ENCODE results near the gene PPM1E.
"Not testable (repeated sequence)": the region's sequence is repeated elsewhere in the genome, so short reads cannot be mapped to it uniquely, and the experiment has no call there.

PPM1E gene

DNA sequence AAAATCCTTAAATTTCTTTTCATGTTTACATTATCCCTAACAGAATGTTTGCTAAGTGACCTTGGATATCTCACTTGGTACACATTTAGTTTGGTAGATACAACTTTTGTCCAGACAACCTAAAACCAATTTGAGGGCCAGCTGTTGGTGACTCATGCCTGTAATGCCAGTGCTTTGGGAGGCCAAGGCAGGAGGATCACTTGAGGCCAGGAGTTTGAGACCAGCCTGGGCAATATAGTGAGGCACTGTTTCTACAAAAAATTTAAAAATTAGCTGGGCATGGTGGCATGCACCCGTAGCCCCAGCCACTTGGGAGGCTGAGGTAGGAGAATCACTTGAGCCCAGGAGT is 202.0 kb downstream of the PPM1E start:
- DNase-seq: not testable (repeated sequence)

- DNase-seq: peak; percentile 42
Measured at GRCh38 chr17:58960068-58960467, 204.4 kb downstream of the PPM1E start.

- DNase-seq: no peak
Measured at GRCh38 chr17:58965221-58965620, 209.6 kb downstream of the PPM1E start.

GRCh38 chr17:58966208-58966607 is 210.6 kb downstream of the PPM1E start:
- no peak for DNase-seq

DNA sequence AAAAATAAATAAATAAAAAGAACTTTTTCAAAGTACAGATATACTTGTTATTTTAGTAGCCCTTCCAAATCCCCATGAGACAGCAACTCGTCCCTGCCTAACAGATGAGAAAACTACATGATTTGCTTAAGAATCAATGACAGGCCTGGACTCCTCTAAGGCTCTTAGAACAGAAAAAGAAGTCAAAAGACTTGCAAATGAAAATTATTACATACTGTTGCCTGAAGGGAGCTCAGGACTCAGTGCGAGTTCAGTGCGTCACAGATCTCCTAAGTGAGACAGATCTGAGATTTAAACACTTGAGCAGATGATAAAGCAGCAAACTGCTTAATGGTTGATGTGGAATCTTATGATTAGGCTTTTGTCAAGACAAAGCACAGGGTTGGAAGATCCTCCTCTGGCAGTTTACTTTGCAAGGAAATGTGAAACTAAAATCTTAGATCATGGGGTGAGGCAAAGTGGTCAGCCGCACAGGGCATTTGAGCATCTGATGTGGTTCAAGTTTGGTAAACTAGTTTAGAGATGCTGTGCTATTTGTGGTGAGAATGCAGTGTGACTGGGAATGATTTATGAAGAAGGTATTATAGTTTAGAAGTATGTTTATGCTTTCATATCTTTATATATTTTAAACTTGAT is 212.9 kb downstream of the PPM1E start:
- no peak for DNase-seq

DNA sequence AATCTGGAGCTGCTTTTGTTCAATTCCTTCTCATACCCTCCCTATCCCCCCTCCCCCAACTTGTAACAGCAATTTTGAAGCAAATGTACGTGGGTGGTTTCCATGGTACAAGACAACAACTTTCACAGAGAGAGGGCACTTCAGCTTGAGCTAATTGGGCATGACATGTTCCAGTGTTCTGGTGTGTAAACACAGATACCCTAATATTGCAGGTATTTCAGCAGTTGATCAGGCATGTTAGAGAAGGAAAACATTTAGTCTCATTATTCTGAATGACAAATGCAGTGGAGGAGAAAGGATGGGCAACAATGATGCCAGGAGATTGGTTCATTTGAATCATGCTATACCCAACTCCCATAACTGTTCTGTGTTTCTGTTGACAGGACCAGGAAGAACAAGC is 213.5 kb downstream of the PPM1E start:
- DNase-seq: peak; percentile 97

GRCh38 chr17:58969612-58970011 is 214.0 kb downstream of the PPM1E start:
- DNase-seq: no peak

- DNase-seq: no peak
Measured at GRCh38 chr17:58970609-58971450, 215.2 kb downstream of the PPM1E start.

GRCh38 chr17:58974354-58974753 is 218.7 kb downstream of the PPM1E start:
- DNase-seq: no peak

GRCh38 chr17:58976541-58976940 is 220.9 kb downstream of the PPM1E start:
- DNase-seq: no peak

DNA sequence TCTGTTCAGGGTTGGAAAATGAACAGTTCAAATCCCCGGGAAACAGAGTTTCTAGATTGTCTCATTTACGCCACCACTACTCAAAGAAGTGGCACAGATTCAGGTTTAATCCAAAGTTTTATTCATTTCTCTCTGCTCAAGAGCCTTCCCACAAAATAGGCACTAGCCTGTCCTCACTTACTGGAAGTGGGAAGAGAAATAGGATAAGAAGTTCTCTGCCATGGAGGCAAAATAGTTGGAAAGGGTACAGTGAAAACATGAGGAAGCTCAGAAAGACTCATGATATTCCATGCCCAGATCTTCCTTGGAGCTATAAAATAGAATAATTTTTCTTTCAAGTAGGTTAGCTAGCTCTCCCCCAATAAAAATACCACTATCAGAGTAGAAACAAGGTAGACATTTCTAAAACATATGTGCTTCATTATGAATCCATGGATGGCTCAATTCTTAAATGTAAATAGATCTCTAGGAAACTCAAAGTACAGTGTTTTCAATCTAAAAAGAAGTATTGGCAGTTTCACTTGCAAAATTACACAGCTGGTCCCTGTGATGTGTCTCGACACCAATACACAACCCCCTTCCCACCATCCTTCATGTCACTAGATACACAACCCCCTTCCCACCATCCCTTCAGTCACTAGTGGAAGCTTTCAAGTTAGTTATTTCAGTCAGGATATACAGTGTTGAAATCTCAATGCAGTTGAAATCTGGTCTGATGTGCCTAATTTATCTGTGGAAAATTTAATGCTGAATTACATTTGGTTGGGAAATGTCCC is 225.2 kb downstream of the PPM1E start:
- DNase-seq: no peak

GRCh38 chr17:58982626-58983025 is 227.0 kb downstream of the PPM1E start:
- no peak for DNase-seq

DNA sequence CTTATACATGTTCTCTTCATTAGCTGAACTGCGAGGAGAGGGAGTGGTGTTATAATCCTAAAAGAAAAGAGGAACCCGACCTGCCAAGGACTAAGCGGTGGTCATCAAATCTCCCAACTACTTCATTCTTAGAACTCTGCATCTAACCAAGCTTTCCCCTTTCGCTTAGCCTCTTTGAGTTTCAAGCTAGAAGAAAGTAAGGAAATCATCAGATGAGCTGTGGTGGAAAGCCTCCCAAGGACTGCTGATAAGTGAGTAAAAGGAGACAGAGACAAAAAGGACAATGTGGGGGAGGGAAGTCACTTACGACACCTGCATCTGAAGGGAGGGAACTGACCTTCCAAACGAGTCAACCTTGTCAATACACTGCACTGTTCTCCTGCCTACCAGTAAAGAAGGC is 229.7 kb downstream of the PPM1E start:
- no peak for DNase-seq

- no peak for DNase-seq
Measured at GRCh38 chr17:58985971-58986370, 230.3 kb downstream of the PPM1E start.

GRCh38 chr17:58989629-58990028 is 234.0 kb downstream of the PPM1E start:
- DNase-seq: no peak

DNA sequence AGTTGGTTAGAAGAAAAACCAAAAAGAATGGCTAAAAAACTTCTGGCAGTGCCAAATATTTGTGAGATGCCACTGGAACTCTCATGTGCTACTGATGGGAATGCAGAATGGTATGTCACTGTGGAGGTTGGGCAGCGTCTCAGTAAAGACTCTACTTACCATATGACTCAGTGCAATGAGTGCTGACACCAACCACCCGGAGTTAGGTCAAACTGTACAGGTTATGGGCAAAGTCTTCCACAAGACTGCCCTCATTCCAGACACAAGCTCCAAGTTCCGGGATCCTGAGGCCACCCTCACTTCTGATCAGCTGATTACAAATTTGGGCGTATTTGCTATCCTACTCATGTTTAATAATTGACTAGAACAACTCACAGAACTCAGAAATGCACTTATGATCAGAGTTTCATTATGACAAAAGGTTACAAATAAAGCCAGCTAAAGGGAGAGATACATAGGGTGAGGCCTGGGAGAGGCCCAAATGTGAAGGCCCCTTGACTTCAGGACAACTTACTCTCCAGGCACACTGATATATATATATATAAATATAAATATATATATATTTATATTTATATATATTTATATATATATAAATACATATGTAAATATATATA is 236.2 kb downstream of the PPM1E start:
- DNase-seq: no peak

- DNase-seq: no peak
Measured at GRCh38 chr17:58993311-58993710, 237.7 kb downstream of the PPM1E start.

- DNase-seq: no peak
Measured at GRCh38 chr17:58995247-58995940, 239.7 kb downstream of the PPM1E start.

- no peak for DNase-seq
Measured at GRCh38 chr17:58996968-58997367, 241.3 kb downstream of the PPM1E start.

DNA sequence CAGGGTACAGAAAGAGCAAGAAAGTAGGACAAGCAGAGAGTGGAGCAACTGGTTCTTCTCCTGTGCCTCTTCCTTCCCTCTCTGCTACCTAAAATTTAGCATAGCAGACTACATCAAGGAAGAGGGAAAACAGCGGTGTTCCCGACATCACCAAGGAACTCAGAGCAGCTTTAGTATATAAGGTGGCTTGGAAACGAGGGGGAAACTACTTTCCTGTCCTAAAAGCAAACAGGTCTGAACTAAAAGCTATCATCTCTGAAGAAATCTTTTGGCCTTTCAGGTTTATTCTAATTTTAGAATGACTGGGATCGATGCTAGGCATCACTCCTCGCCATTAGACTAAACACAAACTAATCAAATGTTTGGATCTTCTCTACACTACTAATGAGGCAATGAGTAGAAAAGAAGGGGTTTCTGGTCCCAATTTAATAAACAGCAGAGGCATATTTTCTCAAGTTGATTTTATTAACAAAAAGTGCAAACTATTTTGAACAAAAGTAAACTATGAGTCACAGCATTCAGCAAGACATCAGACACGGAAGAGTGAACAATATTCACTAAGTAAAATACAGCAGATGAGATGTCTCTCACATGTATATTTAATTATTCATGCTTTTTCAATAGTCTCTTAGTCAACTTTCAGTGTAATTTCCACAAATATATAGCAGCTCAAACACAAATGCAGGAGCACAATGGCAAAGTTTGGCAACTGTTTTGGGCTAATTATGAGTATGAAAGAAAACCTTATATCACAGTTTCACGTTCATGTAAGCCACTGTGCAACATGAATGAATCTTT is 242.3 kb downstream of the PPM1E start:
- DNase-seq: no peak

DNA sequence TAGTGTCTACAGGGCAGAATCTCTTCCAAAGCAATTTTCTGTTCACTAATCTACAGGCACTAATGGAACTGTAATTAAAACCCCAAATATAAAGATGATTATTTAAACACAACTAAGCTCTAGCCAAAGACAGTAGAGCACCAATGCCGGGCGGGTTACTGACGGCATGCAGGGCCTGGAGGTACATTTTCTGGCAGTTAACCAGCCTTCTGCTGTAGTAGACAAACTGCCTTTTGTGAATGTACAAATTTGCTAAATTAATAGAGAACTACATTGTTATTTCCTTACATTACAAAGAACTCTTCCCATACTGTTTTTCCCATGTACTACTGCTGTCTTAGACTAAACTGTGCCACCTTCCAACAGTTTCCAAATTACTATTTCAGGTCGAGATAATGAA is 243.2 kb downstream of the PPM1E start:
- DNase-seq: no peak

- no peak for DNase-seq
Measured at GRCh38 chr17:58999500-58999899, 243.8 kb downstream of the PPM1E start.

Measured in NCI-H1105 treated with DMSO at 0.1 percent for 48 hours (cell line).